Coronary artery (tissue), 2 donors: ENCODE measurements around the gene GARRE1.
A peak's percentile ranks its signal among the peaks of the same experiment; 100 is the strongest.

Source experiments
- DNase-seq: peaks from one replicate; pipeline ENCODE4 v3.0.0-alpha.2; 2017; ENCODE audit warnings: low spot score
- H3K27ac ChIP-seq, 2 donors: fragments of 200-600 bp; sonication (generic); one replicate each; pipeline ENCODE4 v1.5.1; 2016 to 2019
- H3K4me3 ChIP-seq: fragments of 200-600 bp; sonication (generic); 2 replicates; pipeline ENCODE4 v1.5.1; 2016; ENCODE audit warnings: mild to moderate bottlenecking, moderate library complexity
- CTCF ChIP-seq: fragments of 200-600 bp; sonication (generic); IDR thresholded peaks from one replicate; pipeline ENCODE4 v1.5.1; 2019; ENCODE audit warnings: antibody characterized with exemption

Gene GARRE1

GRCh38 chr19:34282611-34283519 lies 28.5 kb downstream of the GARRE1 start:
- TF ChIP-seq CTCF = no peak
- Histone ChIP-seq H3K4me3 (no peak overlapping the region), H3K27ac (peak overlapping the region in 1 of 2 donors; percentile 10)
- no peak for DNase-seq

DNA sequence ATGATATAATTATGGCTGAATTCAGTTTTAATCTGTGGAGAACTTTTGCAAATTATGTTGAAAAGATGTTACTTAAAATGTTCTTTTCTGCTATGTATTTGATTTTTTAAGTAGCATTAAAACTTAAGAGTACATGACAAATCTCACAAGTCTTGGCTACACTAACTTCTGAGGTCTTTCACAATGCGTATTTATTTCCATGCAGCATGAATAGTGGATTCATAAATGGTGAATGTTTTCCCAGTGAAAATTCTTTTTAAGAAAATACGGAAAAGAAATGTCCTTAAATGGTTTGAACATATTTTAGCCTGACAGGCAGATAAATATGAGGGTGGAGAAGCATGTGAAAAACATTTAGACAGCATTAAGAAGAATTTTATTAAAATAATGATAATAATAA lies 30.2 kb downstream of the GARRE1 start:
- Histone ChIP-seq H3K4me3 (no peak overlapping the region), H3K27ac (no peak overlapping the region)
- DNase-seq = no peak
- no peak for TF ChIP-seq CTCF

GRCh38 chr19:34287662-34288140 lies 33.3 kb downstream of the GARRE1 start:
- Histone ChIP-seq H3K27ac (no peak overlapping the region), H3K4me3 (no peak overlapping the region)
- TF ChIP-seq CTCF = no peak
- DNase-seq = no peak

- TF ChIP-seq CTCF = no peak
- Histone ChIP-seq H3K4me3 (no peak overlapping the region), H3K27ac (no peak overlapping the region)
- DNase-seq = no peak
Observed at GRCh38 chr19:34288381-34288780, 34.0 kb downstream of the GARRE1 start.

- DNase-seq = no peak
- Histone ChIP-seq H3K4me3 (no peak overlapping the region), H3K27ac (no peak overlapping the region)
- no peak for TF ChIP-seq CTCF
Observed at GRCh38 chr19:34291235-34291634, 36.9 kb downstream of the GARRE1 start.

DNA sequence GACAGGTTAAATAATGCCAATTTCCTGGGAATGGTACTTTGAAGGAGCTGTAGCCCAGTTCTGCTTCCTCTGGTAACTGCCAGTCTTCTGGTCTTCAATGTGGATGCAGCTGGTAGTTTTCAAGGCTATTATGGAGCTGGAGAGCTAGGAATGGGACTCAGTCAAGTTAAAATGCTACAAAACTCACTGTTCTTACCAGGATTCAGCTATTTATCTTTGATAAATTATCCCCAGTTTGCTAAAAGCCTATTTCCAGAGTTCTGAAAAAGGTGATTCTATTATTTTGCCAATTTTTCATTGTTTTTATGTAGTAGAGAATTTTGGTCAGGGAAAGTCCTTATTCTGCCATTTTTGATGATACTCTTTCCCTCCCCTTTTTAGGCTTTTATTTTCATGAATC lies 40.7 kb downstream of the GARRE1 start:
- no peak for DNase-seq
- Histone ChIP-seq H3K27ac (no peak overlapping the region), H3K4me3 (no peak overlapping the region)
- no peak for TF ChIP-seq CTCF
